Inferior parietal cortex (tissue), 1 donor: ENCODE data around the gene PCYT1A.
"Not testable (repeated sequence)": the region's sequence is repeated elsewhere in the genome, so short reads cannot be mapped to it uniquely, and the experiment has no call there.

Source experiments
- DNase-seq: peaks from one replicate; pipeline ENCODE4 v3.0.0-alpha.2; 2016; ENCODE audit errors: extremely low spot score

PCYT1A gene

DNA sequence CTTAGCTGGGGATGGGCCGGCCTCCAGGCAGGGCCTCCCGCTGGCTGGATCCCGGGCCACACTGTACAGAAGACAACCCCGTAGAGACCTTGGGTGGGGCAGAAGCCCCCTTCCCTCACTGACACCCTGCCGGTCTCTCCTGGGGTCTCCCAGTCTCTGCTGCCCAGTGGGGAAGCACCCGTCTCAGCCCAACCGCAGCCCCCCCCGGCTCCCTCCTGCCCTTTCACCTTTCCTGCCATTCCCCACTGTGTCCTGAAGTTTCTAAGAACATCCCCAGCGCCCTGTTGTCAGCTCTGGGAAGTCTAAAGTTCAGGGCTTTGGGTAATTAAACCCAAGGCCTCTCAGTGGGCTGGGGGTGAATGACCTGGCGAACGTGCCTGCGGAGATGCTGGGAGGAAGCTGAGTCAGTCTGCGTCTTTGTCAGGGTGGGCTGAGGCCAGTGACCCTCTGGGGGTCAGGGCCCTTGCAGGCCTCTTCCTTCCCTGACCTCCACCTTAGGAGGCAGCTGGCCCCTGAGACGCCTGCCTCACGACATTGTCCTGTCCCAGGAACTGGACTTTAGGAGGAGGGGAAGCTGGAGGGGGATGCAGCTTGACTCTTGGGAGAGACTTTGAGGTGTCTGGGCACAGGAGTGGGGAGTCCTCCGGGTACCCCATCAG is 72.6 kb downstream of the PCYT1A start:
- no peak for DNase-seq

DNA sequence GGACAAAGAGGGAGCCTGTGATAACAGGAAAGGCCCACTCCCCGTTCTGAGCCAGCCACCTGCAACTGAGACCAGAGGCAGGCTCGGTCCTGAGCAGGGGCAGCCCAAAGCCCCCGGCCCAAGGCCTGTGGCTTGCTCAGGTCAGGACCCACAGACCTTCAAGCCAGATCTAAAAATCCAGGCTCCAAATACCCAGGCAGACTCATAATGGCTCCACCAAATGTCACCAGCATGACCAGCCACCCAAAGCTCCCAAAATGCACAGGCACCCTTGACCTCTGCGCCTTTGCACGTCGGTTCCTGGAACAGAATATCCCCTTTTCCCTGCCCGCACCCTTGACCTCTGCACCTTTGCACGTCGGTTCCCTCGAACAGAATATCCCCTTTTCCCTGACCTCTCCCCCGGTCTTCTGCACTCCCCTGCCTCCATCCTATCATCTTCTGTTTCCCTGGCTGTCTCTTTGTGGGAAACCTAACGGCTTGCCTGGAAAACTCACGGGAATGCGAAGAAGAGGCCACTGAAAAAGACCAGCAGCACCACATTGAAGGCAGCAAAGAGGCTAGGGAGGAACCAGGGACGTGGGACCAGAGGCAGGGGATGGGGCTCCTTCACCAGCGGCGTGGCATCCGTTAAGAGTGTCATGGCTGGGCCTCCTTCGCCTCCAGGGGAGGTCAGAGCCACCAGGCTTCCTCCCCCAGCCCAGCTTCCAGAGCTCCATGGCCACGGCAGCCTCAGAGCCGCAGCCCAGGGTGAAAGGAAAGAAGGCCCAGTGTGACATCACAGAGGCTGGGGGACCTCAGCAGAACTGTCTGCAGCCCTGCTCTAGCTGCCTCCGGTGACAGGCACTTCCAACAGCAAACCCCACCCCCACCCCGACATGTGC is 76.6 kb downstream of the PCYT1A start, which contains the start of gene ZDHHC19:
TSS of gene ZDHHC19 (minus strand) at position 728 of the 884 bp plus-strand sequence. CDS start at position 643, 85 bp downstream.
- DNase-seq = no peak

DNA sequence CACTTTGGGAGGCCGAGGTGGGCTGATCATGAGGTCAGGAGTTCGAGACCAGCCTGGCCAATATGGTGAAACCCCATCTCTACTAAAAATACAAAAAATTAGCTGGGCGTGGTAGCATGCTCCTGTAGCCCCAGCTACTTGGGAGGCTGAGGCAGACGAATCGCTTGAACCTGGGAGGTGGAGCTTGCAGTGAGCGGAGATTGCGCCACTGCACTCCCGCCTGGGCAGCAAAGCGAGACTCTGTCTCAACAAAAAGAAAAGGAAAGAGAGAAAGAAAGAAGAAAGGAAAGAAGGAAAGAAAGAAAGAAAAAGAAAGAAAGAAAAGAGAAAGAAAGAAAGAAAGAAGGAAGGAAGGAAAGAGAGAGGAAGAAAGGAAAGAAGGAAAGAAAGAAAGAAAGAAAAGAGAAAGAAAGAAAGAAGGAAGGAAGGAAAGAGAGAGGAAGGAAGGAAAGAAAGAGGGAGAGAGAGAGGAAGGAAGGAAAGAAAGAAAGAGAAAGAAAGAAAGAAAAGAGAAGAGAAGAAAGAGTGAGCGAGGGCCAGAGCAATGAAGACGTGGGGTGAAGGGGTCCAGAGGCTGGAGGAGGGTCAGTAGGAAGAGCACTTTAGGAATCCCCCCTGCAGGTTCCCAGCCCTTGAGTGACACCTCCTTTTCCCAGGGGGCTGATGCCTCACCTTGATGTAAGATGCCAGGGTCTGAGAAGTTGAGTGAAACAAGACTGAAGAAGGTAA is 77.4 kb downstream of the PCYT1A start:
- not testable (repeated sequence) for DNase-seq

DNA sequence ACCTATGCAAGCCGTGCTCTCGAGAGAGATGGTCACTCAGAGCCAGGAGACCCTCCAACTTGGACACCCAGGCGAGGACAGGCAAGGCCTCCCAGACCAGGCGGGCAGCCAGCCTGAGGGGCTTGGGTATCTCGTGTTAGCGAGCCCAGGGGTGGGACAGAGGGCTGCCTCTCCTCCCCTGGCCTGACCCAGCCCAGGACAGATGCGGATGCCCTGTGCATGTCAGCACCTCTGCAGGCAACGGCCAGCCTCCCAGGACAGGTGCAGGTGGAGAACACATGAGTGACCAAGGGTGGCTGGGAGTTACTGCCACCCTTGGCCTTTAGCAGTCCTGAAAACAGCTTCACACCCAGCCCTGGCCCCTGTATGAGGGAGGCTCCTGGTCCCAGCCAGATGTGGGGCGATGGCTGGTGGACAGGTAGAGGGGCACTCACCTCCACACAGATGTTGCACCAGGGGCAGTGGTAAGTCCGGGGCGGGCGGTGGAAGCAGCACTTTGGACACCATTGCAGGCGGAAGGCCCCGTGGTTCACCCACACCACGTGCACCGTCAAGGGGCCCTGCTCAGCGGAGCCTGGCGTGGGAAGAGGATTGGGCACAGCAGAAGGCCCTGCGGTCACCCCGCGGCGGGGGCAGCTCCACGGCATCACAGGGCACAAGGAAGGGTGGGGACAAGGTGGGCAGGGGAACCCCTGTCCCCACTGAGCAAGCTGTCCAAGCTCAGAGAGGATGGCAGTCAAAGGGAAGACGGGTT is 78.4 kb downstream of the PCYT1A start:
- no peak for DNase-seq

DNA sequence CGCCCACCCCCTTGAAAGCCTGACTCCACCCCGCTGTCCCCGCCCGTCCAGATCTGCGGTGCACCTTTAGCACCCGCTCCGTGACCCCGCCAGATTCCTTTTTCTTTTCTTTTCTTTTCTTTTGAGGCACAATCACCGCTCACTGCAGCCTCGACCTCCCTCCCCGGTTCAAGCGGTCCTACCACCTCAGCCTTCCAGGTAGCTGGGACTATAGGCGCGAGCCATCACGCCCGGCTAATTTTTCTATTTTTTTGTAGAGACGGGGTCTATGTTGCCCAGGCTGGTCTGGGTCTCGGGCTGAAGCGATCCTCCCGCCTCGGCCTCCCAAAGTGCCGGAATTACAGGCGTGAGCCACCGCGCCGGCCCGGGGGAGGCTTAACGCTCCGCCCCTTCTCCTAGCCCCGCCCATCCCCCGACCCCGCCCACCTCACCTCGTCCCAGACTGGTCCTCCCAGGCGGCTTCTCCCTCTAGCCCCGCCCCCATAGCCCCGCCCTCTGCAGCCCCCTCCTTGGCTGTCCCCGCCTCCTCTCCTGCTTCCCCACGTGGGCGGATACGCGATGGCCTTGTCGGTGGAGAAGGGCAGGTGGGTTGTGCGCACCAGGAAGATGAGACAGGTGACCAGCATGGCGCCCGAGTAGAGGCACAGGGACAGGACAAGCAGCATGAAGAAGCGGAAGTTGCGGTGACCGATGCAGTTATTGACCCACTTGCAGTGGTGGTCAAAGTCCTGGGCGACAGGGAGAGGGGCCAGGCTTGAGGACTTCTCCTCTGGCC is 79.5 kb downstream of the PCYT1A start:
- DNase-seq = no peak

DNA sequence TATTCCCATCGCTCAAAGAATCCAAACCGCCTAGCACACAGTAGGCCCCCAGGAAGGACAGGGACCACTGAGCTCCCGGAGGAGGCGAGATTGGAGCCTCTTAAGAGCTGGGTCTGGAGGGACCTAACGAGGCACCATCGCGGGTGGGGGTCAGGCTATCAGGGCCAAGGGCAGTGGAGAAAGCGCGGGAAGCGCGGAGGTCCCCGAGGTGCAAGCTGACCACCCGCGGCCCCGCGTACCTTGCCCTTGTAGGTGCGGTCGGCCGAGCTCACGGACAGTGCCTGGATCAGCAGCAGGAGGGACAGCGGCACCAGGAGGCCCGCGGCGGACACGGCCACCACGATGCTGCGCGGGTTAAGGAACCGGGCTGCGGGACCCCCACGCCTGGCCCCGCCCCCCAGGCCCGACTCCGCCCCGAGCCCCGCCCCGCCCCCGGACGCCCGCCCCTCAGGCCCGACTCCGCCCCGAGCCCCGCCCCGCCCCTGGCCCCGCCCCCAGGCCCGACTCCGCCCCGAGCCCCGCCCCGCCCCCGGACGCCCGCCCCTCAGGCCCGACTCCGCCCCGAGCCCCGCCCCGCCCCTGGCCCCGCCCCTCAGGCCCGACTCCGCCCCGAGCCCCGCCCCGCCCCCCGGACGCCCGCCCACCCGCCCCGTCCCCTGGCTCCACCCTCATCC is 80.2 kb downstream of the PCYT1A start:
- DNase-seq = no peak

DNA sequence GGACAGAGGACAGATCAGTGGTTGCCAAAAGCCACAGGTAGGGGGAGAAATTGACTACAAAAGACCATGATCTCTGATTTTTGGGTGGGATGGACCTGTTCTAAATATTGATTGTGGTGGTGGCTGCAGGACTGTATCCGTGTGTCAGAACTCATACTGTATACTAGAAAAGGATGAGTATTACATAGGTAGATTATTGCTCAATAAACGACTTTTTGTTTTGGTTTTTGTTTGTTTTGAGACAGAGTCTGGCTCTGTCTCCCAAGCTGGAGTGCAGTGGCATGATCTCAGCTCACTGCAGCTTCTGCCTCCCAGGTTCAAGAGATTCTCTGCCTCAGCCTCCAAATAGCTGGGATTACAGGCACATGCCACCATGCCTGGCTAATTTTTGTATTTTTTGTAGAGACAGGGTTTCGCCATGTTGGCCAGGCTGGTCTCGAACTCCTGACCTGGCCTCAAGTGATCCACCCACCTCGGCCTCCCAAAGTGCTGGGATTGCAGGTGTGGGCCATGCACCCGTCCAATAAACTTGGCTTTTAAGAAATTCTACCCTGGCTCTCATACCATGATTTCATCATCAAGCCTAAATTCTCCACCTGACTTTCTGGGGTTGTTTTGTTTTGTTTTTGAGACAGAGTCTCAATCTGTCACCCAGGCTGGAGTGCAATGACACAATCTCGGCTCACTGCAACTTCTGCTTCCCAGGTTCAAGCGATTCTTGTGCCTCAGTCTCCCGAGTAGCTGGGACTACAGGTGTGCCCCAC is 81.9 kb downstream of the PCYT1A start:
- DNase-seq = not testable (repeated sequence)

DNA sequence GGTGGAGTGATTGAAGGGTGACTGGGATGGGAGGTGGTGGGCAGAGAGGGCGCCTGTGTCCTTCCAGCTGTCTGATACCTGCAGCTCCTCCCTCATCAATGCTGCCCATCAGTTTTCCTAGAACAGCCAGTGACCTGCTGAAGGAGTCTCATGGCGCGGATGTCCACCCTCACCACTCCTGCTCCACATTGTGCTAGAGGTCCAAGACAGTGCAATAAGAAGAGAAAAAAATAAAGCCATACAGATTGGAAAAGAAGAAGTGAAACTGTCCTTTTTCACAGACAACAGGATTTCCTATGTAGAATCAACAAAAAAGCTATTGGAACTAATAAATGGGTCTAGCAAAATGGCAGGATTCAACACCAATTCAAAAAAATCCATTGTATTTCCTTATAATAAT is 83.7 kb downstream of the PCYT1A start:
- DNase-seq = no peak

DNA sequence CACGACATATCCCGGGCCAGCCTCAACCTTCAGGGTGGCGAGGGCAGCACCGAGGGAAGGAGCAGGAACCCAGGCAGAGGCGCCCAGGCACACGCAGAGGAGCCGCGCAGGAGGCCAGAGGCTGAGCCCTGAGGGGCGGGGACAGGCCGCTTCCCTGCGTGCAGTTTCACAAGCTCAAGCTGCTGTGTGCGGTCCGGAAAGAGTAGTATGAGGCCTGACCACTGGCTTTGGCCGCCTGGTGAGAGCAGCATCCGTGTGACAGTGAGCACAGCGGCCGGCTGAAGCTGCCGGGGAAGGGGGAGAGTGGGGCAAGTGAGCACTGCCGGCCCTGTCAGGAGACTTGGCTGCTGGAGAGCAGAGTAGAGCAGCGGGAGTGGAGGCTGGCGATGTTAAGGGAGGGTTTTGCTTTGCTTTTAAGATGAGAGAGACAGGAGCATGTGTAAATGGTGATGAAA is 85.0 kb downstream of the PCYT1A start:
- DNase-seq = no peak

DNA sequence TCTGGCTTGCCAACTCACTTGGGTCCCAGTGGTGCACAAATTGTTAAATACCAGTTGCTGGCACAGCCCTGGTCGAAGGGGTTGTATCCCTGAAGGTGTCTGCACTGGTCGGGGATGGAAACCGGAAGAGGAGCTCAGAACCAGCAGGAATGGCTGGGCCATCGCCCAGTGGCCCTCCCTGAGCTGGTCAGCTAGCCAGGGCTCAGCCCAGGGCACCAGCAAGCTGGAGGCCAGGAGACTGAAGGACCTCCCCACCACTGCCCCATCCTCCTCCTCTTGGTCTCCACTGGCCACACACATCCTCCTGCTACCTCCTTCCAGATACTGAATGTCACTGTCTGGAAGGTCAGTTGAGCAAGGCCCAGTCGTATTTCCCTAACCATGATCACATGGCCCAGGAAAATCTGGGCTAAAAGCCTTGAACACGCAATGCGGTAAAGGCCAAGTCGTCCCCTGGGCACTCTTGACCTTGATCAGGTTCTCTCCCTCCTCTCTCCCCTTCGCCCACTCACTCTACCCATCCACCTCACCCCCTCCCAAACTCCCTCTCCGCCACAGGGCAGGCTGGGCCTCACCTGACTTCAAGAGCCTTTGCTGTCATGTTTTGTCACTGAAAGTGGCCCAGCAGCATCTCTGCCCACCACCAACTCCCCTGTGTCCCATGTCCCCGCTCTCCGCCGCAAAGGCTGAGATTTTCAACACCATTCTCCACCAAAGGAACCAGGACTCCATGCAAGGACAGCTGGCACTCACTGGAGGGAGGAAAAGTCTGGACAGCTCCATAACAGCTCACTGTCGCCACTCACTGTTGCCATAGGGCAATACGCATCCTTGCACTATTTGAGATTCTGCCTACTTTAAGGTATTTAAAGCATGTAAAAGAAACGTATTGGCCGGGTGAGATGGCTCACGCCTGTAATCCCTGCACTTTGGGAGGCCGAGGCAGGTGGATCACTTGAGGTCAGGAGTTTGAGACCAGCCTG is 88.5 kb downstream of the PCYT1A start:
- no peak for DNase-seq

DNA sequence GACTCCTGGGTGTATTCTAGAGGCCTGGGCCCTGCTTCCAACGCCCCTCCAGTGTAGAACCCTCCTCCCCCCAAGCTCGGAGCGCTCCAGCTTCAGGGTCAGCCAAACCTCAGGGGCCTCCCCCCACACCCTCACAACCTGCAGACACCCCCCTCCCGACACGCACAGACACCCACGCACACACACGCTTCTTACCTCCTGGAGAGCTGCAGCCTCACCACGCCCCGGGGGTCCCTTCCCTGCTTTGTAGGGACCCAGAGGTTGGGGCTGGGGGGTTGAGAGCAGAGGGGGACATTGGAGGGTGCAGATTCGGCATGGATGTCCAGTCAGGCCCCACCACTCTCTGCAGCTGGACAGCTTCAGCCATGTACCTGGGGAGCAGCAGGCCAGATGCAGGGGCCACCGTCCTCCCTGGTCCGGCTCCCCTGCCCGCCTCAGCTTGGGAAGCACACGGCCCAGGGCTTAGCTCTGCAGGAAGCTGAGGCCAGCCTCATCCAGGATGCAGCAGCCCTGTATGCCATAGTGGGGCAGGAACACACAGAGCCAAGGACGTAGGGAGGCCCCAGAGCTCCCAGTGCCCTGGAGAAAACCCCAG is 89.3 kb downstream of the PCYT1A start:
- DNase-seq = no peak

DNA sequence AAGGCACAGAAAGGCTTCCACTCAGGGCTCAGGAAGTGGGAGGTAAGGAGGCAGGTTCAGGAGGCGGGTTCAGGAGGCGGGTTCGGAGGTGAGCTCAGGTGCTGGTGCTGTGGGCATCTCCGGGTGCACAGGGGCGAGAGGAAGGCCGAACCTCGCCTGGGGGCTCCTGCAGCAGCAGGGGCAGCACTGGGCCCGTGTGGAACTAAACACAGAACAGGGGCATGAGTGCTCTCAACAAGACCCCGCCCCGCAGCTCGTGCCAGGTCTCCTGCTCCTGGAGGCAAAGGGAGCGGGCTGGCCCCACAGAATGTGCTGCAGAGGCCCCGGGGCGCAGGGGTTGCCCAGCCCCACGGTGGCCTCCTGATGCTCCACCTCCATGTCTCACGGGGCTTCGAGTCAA is 90.0 kb downstream of the PCYT1A start:
- DNase-seq = no peak

DNA sequence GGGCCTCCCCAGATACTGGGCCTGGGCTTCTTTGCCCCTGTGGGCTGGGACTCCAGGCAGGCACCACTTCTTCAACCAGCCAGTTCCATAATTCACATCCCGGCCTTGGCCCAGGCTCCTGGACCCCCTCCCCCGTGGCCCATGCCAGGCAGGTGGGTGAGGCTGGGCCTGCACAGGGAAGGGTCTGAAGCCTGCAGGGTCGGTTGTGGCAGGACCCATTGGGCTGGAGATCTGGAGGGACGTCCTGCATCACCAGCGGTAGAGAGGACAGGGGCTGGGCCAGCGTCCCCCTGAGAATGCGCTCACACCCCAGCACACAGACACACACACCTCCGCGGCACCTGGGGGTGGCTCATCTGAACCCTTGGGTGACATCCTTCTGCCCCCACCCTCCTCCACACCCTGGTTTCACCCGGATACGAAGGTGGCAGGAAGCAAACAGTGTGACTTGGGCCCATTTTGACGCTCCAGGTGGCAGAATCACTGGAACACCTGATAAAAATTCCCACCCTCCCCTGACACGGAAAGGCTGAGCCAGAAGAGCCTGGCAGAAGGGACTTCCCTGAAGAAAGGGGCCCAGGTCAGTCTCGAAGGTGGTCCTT is 91.8 kb downstream of the PCYT1A start:
- no peak for DNase-seq

DNA sequence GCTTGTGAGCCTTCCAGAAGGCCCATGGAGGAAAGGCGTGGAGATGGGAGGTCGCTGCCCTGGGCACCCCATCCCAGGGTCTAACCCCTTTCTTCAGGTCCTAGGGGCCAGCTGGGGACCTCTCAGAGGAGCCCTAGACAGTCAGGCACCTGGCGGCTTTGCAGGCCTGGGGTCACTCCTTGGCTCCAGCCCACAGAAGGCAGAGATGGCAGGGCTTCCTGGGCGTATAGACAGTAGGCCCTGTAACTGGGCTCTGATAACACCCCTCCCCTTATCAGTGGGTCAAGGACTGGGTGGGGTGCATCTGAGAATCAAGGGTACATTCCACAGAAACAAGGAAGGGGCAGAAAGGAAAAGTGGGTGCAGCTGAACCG is 93.0 kb downstream of the PCYT1A start:
- no peak for DNase-seq

DNA sequence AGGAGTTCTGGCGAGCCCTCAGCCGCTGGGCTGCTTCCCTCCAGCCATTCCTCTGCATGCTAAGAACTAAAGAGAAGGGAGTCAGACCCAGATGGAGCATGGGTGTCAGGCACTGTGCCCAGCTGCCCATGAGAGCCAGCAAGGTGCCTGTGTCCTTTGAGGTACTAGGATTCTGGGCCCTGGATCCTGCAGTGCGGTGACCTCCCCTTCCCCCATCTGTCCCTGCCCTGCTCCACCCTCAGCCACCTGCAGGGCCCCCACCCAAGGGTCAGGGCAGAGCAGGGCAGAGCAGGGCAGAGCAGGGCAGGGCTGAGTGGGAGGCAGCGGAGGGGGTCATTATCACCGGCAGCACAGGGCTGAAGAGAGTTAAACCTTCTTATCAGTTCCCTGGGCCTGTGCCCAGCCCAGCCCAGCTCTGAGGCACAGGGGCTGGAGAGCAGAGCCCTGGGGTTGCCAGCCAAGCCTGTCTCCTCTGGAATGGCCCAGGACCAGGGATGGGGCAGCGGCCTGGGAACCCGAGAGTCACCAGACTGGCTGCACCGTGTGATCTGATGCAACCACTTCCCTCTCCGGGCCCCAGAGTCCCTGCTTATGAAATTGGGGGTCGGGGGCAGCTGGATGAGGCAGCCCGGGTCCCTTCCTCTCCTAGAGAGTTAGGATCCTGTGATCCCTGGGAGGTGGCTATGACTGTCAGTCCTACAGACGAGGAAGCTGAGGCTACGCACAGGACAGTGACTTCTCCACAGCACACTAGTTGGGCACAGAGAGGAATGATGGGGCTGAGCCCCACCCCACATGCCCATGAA is 93.6 kb downstream of the PCYT1A start:
- DNase-seq = no peak

DNA sequence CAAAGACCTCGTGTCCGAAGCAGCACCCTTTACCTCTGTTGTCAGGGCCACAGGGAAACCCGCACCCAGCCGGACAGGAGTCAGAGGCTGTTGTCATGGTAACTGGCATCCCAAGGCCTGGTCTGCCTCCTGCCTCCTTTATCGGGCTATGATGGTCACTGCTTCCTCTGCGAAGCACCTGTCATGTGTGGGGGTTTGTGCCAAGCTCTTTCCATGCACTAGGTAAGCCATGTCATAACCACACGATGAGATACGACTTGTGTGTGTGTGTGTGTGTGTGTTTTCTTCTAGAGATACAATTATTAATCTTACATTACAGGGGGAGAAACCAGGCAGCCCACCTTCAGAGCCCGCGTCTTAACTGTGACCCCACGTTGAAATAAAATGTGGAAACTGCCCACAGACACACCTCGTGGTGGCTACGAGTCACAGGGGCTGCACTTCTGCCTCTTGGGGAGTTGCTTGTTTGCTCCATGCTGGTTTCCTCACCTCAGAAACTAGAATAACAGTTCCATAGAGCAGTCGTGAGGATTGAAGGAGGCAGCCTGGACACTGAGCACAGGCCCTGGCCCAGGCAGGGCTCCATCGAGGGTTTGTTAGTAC is 94.3 kb downstream of the PCYT1A start:
- no peak for DNase-seq
